WTC11 (cell line): Measurements from ENCODE around the gene PGGHG. TPM values are rescaled to one million over a fixed set of nuclear protein-coding genes. Genes with fewer than 3 reads are reported as not detected.

ENCODE experiments used
- ATAC-seq: fragments of 200-7000 bp; cut with Tn5 transposase; 2 replicates; pipeline ENCODE4 v1.10.0; 2021; ENCODE audit warnings: mild to moderate bottlenecking, moderate library complexity
- CTCF ChIA-PET: fragments of 300-600 bp; sonication (Branson Sonifier 250); formaldehyde crosslinking; loops from one replicate; lab custom pipeline; 2021; ENCODE audit warnings: antibody characterized with exemption; lab: Charles Lee
- POLR2A ChIA-PET: fragments of 350-600 bp; sonication (Branson Sonifier 250); formaldehyde crosslinking; loops from one replicate; lab custom pipeline; 2021; ENCODE audit warnings: antibody characterized with exemption; lab: Charles Lee
- DNase-seq: peaks from one replicate; pipeline ENCODE4 v3.0.0; 2021; ENCODE audit warnings: low spot score
- H3K27ac Mint-ChIP-seq: 2 replicates; pipeline ENCODE4 v1.8.0; 2021; ENCODE audit warnings: mixed read lengths
- H3K27me3 Mint-ChIP-seq: 2 replicates; pipeline ENCODE4 v1.8.0; 2021; ENCODE audit warnings: low read depth, mild to moderate bottlenecking, moderate library complexity, mixed read lengths
- H3K36me3 Mint-ChIP-seq: 2 replicates; pipeline ENCODE4 v1.8.0; 2021; ENCODE audit warnings: mixed read lengths
- H3K4me1 Mint-ChIP-seq: 2 replicates; pipeline ENCODE4 v1.8.0; 2022; ENCODE audit warnings: mixed read lengths
- H3K4me3 Mint-ChIP-seq: 2 replicates; pipeline ENCODE4 v1.8.0; 2021; ENCODE audit warnings: mild to moderate bottlenecking, moderate library complexity, mixed read lengths
- H3K9me3 Mint-ChIP-seq: 2 replicates; pipeline ENCODE4 v1.8.0; 2021; ENCODE audit warnings: mixed read lengths
- ATF1 ChIP-seq: sonication (generic); formaldehyde crosslinking; IDR thresholded peaks from 2 replicates; pipeline ENCODE4 v1.8.1; 2023; ENCODE audit warnings: mild to moderate bottlenecking, moderate library complexity, missing genetic modification reagents
- ATF2 ChIP-seq: sonication (generic); formaldehyde crosslinking; IDR thresholded peaks from 2 replicates; pipeline ENCODE4 v1.8.1; 2022; ENCODE audit warnings: low read depth, missing genetic modification reagents, borderline replicate concordance
- ATF6 ChIP-seq: sonication (generic); formaldehyde crosslinking; IDR thresholded peaks from 2 replicates; pipeline ENCODE4 v1.8.1; 2023; ENCODE audit warnings: mild to moderate bottlenecking, missing genetic modification reagents
- CREB1 ChIP-seq: sonication (generic); formaldehyde crosslinking; IDR thresholded peaks from 2 replicates; pipeline ENCODE4 v1.8.0; 2023; ENCODE audit warnings: mild to moderate bottlenecking, missing genetic modification reagents
- E2F4 ChIP-seq: sonication (generic); formaldehyde crosslinking; IDR thresholded peaks from 2 replicates; pipeline ENCODE4 v1.8.1; 2022; ENCODE audit warnings: low read depth, mild to moderate bottlenecking, moderate library complexity, missing genetic modification reagents, borderline replicate concordance
- E2F5 ChIP-seq: sonication (generic); formaldehyde crosslinking; IDR thresholded peaks from 2 replicates; pipeline ENCODE4 v1.8.1; 2022; ENCODE audit warnings: mild to moderate bottlenecking, moderate library complexity, missing genetic modification reagents
- EMX1 ChIP-seq: fragments of 250-450 bp; sonication (Bioruptor Pico); IDR thresholded peaks from 2 replicates; pipeline ENCODE4 v1.8.0; 2021; ENCODE audit warnings: mild to moderate bottlenecking
- GTF2I ChIP-seq: fragments of 250-450 bp; sonication (Bioruptor Pico); conservative IDR thresholded peaks from 2 replicates; pipeline ENCODE4 v1.4.0; 2021; ENCODE audit warnings: mild to moderate bottlenecking
- HMGA2 ChIP-seq: fragments of 250-450 bp; sonication (Bioruptor Pico); IDR thresholded peaks from 2 replicates; pipeline ENCODE4 v1.4.0; 2021; ENCODE audit warnings: mild to moderate bottlenecking, moderate library complexity
- IRF2 ChIP-seq: sonication (generic); formaldehyde crosslinking; IDR thresholded peaks from 2 replicates; pipeline ENCODE4 v1.8.0; 2022; ENCODE audit warnings: low read depth, missing genetic modification reagents, borderline replicate concordance
- KAT7 ChIP-seq: sonication (generic); formaldehyde crosslinking; IDR thresholded peaks from 2 replicates; pipeline ENCODE4 v1.8.1; 2023; ENCODE audit warnings: missing genetic modification reagents, mild to moderate bottlenecking, borderline replicate concordance
- MXD4 ChIP-seq: fragments of 250-450 bp; sonication (Bioruptor Pico); IDR thresholded peaks from 2 replicates; pipeline ENCODE4 v1.8.0; 2021; ENCODE audit warnings: mild to moderate bottlenecking, moderate library complexity, borderline replicate concordance
- NFATC4 ChIP-seq: fragments of 250-450 bp; sonication (Bioruptor Pico); IDR thresholded peaks from 2 replicates; pipeline ENCODE4 v1.9.0; 2021; ENCODE audit warnings: mild to moderate bottlenecking
- SMAD3 ChIP-seq: sonication (generic); formaldehyde crosslinking; IDR thresholded peaks from 2 replicates; pipeline ENCODE4 v1.8.0; 2022; ENCODE audit warnings: missing genetic modification reagents, mild to moderate bottlenecking, borderline replicate concordance
- ZNF138 ChIP-seq: sonication (generic); formaldehyde crosslinking; conservative IDR thresholded peaks from 2 replicates; pipeline ENCODE4 v1.8.1; 2022; ENCODE audit warnings: mild to moderate bottlenecking, moderate library complexity, missing genetic modification reagents
- ZNF317 ChIP-seq: sonication (generic); formaldehyde crosslinking; IDR thresholded peaks from 2 replicates; pipeline ENCODE4 v1.8.1; 2023; ENCODE audit warnings: low read depth, mild to moderate bottlenecking, moderate library complexity, missing genetic modification reagents, borderline replicate concordance
- ZNF425 ChIP-seq: fragments of 250-450 bp; sonication (Bioruptor Pico); conservative IDR thresholded peaks from 2 replicates; pipeline ENCODE4 v1.9.0; 2021; ENCODE audit warnings: mild to moderate bottlenecking
- total RNA-seq: library from RNA; stranded (reverse); gene quantifications from 3 replicates; pipeline ENCODE4 v1.2.3, GENCODE V29; 2021
- TF ChIP-seq, protein P1 (sequence below): fragments of 250-450 bp; sonication (Bioruptor Pico); IDR thresholded peaks from 2 replicates; pipeline ENCODE4 v2.1.2; 2022; ENCODE audit warnings: mild to moderate bottlenecking, moderate library complexity
- TF ChIP-seq, protein P2 (sequence below): sonication (generic); formaldehyde crosslinking; IDR thresholded peaks from 2 replicates; pipeline ENCODE4 v1.8.1; 2023; ENCODE audit warnings: mild to moderate bottlenecking, missing genetic modification reagents

PGGHG gene
- total RNA-seq, 1 experiment from 2014 or later = 74.9 TPM

DNA sequence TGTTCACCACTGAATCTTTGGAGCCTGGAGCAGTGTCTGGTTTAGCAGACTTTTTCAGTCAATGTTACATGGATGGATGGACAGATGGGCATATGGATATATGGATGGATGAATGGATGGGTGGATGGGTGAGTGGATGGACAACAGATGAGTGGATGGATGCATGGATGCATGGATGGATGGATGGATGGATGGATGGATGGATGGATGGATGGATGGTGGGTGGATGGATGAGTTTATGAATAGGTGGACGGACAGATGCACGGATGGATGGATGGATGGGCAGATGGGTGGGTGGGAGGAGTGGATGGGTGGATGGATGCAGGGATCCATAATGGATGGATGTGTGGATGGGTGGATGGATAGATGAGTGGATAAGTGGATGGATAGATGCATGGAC is 33.1 kb upstream of the PGGHG start:
- H3K9me3 Mint-ChIP-seq = peaks cover 7% of the 10 kb centered on the region
- DNase-seq (no peak), ATAC-seq (no peak)
- no peak overlapping the region for H3K4me3 Mint-ChIP-seq
- POLR2A ChIA-PET = no interaction called here
- peaks cover 32% of the 10 kb centered on the region for H3K36me3 Mint-ChIP-seq
- TF ChIP-seq, protein P1, sequence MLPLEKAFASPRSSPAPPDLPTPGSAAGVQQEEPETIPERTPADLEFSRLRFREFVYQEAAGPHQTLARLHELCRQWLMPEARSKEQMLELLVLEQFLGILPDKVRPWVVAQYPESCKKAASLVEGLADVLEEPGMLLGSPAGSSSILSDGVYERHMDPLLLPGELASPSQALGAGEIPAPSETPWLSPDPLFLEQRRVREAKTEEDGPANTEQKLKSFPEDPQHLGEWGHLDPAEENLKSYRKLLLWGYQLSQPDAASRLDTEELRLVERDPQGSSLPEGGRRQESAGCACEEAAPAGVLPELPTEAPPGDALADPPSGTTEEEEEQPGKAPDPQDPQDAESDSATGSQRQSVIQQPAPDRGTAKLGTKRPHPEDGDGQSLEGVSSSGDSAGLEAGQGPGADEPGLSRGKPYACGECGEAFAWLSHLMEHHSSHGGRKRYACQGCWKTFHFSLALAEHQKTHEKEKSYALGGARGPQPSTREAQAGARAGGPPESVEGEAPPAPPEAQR = no peak
- TF ChIP-seq KAT7 (CRISPR knock-in tag) = no peak
- TF ChIP-seq, all 79 proteins: peak for 0
- Mint-ChIP-seq H3K4me1 (peaks cover 3% of the 10 kb centered on the region; the same call in 1 of the 2 replicates), H3K27ac (no peak overlapping the region), H3K27me3 (peaks cover 4% of the 10 kb centered on the region; the same call in 1 of the 2 replicates)
- CTCF ChIA-PET = no interaction called here

GRCh38 chr11:256952-257737 is 31.8 kb upstream of the PGGHG start:
- Mint-ChIP-seq H3K4me3 (no peak overlapping the region), H3K36me3 (peaks cover 28% of the 10 kb centered on the region), H3K27me3 (peaks cover 7% of the 10 kb centered on the region; the same call in 1 of the 2 replicates), H3K4me1 (no peaks in the 10 kb centered on the region), H3K27ac (no peak overlapping the region), H3K9me3 (peaks cover 19% of the 10 kb centered on the region)
- ATAC-seq (no peak), DNase-seq (no peak)
- CTCF ChIA-PET = no interaction called here
- POLR2A ChIA-PET = no interaction called here
- TF ChIP-seq ATF6 (CRISPR knock-in tag) (no peak), SMAD3 (CRISPR knock-in tag) (no peak), CREB1 (CRISPR knock-in tag) (no peak), NFATC4 (CRISPR knock-in tag) (no peak), E2F4 (no peak), ATF2 (CRISPR knock-in tag) (no peak)
- TF ChIP-seq, protein P2, sequence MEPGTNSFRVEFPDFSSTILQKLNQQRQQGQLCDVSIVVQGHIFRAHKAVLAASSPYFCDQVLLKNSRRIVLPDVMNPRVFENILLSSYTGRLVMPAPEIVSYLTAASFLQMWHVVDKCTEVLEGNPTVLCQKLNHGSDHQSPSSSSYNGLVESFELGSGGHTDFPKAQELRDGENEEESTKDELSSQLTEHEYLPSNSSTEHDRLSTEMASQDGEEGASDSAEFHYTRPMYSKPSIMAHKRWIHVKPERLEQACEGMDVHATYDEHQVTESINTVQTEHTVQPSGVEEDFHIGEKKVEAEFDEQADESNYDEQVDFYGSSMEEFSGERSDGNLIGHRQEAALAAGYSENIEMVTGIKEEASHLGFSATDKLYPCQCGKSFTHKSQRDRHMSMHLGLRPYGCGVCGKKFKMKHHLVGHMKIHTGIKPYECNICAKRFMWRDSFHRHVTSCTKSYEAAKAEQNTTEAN (CRISPR knock-in tag) = no peak

GRCh38 chr11:257766-258493 is 31.0 kb upstream of the PGGHG start:
- CTCF ChIA-PET = interaction anchor here (0.6 to 1.8 kb wide), 2 partner anchors 7 to 51 kb away, joined by 4 to 6 read pairs; partner anchors contain the start of gene BET1L
- no peak for ATAC-seq
- no peak overlapping the region for H3K4me3 Mint-ChIP-seq
- no peak for TF ChIP-seq HMGA2 (CRISPR knock-in tag)
- no peak for TF ChIP-seq ZNF317 (CRISPR knock-in tag)
- no peak for TF ChIP-seq IRF2 (CRISPR knock-in tag)
- no peak for TF ChIP-seq MXD4 (CRISPR knock-in tag)
- no peak for TF ChIP-seq ZNF425 (CRISPR knock-in tag)
- TF ChIP-seq ZNF138 (CRISPR knock-in tag) = no peak
- TF ChIP-seq ATF1 (CRISPR knock-in tag) = no peak
- TF ChIP-seq E2F5 (CRISPR knock-in tag) = no peak
- no peak for TF ChIP-seq GTF2I (CRISPR knock-in tag)
- no peak for TF ChIP-seq EMX1

More at GRCh38 chr11:257766-258493, 31.0 kb upstream of the PGGHG start:
- Mint-ChIP-seq H3K4me1 (no peaks in the 10 kb centered on the region), H3K27me3 (peaks cover 7% of the 10 kb centered on the region; the same call in 1 of the 2 replicates), H3K27ac (no peak overlapping the region), H3K9me3 (peaks cover 21% of the 10 kb centered on the region), H3K36me3 (peaks cover 22% of the 10 kb centered on the region)
- POLR2A ChIA-PET = no interaction called here
- no peak for DNase-seq
